Stimulated activated CD8-positive, alpha-beta memory T cell treated with anti-CD3 and anti-CD28 coated beads, Interleukin-12 subunit alpha, Interleukin-12 subunit beta, amount 100 ng/mL, for 24 hours (primary cell): ENCODE results near the gene MTMR4.
"Not testable (repeated sequence)": the region's sequence is repeated elsewhere in the genome, so short reads cannot be mapped to it uniquely, and the experiment has no call there.

Experiments
- DNase-seq: peaks from one replicate; pipeline ENCODE4 v3.0.0-alpha.2; 2020; ENCODE audit errors: extremely low read depth

The MTMR4 gene

DNA sequence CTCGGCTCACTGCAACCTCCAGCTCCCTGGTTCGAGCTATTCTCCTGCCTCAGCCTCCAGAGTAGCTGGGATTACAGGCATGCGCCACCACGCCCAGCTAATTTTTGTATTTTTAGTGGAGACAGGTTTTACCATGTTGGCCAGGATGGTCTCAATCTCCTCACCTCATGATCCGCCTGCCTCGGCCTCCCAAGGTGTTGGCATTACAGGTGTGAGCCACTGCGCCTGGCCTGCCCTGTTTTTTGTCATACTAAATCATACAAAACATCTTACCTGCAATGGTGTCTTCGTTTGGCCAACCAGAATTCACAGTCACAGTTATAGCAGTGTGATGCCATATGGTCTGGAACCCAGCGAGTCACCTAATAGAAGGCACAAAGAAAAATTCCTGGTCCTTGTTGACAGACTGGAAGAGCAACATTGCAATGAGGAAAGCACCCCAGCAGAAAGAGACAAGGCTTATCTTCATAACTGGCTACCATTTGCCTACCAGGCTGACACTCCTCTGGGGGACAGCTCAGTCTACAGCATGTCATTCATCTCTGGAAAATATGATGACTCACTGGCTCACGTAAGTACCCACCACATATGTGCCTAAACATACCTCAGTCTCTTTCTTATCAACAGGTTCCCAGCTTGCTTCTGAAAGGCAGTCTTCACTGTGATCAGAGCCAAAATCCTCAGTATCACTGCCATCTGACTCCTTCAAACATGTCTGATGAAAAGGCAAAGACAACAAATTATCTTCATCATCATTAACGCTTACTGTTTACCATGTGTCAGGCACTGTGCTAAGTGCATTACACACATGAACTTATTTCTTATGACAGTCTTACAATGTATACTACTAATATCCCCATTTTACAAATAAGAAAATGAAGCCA, 22.0 kb downstream of the MTMR4 start:
- DNase-seq, result no peak

DNA sequence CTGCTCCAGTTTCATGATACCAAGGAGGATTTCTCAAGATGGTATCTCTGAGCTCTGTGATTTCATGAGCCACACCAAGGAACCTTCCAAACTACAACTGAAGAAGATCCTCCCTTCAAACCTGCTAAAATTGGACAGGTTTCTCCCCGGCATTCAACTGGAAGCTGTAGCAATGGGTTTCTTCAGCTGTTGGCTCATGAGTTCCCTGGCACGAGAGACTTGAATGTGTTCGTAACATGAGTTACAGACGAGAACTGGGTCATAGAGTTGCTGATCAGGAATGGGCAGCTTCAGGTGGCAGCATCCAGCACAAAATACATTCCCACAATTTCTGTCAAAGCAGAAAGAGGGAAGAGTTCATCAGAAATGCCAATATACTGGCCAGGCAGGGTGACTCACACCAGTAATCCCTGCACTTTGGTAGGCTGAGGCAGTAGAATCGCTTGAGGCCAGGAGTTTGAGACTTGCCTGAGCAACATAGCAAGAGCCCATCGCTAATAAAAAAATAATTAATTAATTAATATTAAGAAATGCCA, 22.9 kb downstream of the MTMR4 start:
- no peak for DNase-seq

GRCh38 chr17:58488428-58488890, 26.0 kb downstream of the MTMR4 start:
- no peak for DNase-seq

GRCh38 chr17:58487589-58488427, 26.6 kb downstream of the MTMR4 start, which contains the start of gene HSF5:
Gene HSF5, minus strand, starts transcription at chr17:58488408. Its CDS starts 134 bp downstream, at chr17:58488274.
- DNase-seq, result peak; percentile 56

DNA sequence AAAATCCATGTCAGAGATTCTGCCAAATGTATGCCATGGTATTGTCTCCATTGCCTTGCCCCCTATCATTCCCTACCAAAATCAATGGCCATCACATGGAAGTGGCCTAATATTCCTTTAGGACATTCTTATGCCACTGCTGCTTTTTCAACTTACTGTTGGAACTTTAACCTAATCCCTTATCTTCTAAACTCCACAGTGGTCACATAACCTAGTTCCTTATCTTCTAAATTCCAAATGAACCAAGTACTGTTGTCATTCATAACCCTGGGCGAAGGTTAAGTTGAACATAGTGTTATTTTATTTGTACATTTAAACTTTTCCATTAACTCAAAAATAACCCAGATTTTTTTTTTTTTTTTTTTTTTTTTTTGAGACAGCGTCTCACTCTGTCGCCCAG, 29.8 kb downstream of the MTMR4 start:
- no peak for DNase-seq

- not testable (repeated sequence) for DNase-seq
Measured at GRCh38 chr17:58481798-58482197, 32.6 kb downstream of the MTMR4 start.

- no peak for DNase-seq
Measured at GRCh38 chr17:58480090-58480489, 34.3 kb downstream of the MTMR4 start.

- DNase-seq, result no peak
Measured at GRCh38 chr17:58476812-58477211, 37.6 kb downstream of the MTMR4 start.

DNA sequence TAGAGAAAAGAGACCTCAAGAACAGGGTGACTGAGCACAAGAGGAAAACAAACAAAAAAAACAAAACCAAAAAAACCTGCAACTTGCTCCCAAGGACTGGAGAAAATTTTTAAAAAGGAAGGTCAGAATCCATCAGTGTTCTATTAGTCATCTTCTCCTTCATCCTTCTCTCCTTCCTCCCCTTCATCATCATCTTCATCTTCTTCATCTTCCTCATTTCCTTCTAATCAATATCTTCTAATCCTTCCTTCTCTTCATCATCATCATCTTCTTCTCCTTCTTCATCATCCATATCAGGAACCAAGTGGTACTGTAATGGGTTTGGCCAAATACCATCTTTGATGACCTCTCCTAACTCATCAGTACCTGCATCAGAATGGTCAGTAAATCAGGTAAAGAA, 38.5 kb downstream of the MTMR4 start:
- no peak for DNase-seq

DNA sequence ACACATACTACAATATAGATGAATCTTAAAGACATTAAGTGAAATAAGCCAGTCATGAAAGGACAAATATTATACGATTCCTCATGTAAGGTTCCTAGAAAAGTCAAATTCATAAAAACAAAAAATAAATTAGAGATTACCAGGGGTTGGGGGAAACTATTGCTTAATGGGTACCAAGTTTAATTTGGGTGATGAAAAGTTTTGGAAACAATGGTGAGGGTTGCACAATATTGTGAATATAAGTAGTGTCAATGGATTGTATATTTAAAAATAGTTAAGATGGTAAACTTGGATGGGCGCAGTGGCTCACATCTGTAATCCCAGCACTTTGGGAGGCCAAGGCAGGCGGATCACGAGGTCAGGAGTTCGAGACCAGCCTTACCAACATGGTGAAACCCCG, 44.1 kb downstream of the MTMR4 start:
- DNase-seq, result no peak

DNA sequence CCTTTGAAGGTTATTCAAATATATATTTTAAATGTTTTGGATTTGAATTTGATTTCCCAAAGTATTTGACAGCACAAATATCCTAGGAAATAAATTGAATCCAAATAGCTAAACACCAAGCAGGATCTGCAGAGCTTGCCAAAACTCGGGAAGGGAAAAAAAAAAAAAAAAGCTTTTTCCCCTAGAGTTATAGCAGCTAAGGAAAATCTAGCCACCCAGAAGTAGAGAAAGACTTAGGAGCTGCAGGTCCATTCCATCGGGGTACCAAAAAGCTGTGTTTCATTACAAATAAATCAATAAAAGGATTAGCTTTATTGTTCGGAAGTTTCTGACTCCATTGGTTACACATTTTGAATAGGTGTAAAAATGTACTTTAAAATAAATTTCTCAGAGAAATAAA, 45.5 kb downstream of the MTMR4 start:
- no peak for DNase-seq

- DNase-seq, result no peak
Measured at GRCh38 chr17:58455491-58455890, 58.9 kb downstream of the MTMR4 start.

GRCh38 chr17:58452738-58453137, 61.7 kb downstream of the MTMR4 start:
- DNase-seq, result no peak

DNA sequence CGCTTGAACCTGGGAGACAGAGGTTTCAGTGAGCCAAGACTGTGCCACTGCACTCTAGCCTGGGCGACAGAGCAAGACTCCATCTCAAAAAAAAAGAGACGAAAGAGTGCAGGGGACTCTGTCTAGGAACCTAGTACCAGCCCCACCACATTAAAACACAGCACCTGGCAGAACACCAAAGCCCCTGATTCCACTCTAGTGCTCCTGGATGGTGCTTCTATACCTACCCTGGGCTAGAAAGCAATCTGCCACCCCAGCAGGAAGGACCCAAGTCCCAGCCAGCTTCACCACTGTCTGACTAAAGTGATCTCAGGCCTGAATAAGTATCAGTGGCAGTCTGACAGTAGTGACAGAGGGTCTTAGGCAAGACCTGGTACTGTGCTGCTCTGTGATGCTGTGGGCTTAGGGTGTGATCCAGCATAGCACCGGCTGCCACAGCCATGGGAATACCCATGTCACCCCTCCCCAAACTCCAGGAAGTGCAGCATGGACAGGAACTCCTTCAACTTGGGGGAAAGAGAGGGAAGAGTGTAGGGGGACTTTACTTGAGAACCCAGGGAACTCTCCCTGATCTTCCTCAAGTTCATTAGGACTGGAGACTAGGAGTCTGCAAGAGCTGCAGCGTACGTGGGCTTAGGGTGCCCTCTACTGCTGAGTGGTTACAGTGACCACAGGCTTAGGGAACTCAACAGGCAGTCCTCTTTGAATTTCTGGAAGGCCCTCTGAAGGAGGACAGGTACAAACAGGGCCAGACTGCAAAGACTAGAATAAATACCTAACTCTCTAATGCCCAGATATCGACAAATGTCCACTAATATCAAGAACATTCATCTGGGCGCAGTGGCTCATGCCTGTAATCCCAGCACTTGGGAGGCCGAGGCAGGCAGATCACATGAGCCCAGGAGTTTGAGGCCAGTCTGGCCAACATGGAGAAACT, 67.1 kb downstream of the MTMR4 start:
- peak; percentile 24 for DNase-seq

DNA sequence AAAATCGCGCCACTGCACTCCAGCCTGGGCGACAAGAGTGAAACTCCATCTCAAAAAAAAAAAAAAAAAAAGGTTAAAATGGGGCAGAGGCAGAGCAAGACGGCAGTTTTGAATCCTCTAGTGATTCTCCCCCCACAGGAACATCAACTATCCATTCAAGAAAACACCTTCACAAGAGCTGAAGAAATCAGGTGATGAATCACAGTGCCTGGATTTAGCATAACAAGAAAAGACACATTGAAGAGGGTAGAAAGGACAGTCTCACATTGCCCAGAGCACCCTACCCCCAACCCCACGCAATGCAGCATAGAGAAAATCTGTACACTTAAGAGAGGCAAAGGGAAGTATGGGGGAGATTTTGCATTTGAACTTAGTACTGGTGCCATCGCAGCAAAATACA, 68.4 kb downstream of the MTMR4 start:
- DNase-seq, result no peak
